D341Med (cell line): Measurements from ENCODE around the gene HRH4.

Experiments
- DNase-seq: peaks from one replicate; pipeline ENCODE4 v3.0.0; 2012; ENCODE audit warnings: low spot score

HRH4 gene

GRCh38 chr18:24460388-24460787, at the start of gene HRH4:
Gene HRH4, plus strand, starts transcription at chr18:24460637. Its CDS starts 92 bp downstream, at chr18:24460729.
- DNase-seq = no peak

DNA sequence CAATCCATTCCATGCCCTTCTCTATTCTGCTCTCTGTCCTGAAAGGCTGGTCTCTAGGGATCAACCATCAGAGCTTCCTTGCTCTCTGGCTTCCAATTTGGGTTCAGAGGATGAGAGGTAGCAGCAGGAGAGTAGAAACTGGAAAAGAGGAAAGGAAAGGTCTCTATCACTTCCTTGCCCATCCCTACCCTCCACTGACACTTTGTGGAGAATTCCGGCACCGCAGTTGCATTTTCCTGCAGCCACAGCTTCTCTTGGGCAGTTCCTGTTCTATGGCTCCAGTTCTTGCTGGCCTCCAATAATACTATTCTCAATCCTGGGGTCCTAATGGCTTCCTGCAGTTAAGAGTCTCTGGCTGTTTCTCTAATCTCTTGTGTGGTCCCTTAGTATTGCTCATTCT, 47.3 kb upstream of the HRH4 start:
- peak; percentile 59 for DNase-seq

- no peak for DNase-seq
These were observed 46.0 kb upstream of the HRH4 start for GRCh38 chr18:24414349-24415003.

DNA sequence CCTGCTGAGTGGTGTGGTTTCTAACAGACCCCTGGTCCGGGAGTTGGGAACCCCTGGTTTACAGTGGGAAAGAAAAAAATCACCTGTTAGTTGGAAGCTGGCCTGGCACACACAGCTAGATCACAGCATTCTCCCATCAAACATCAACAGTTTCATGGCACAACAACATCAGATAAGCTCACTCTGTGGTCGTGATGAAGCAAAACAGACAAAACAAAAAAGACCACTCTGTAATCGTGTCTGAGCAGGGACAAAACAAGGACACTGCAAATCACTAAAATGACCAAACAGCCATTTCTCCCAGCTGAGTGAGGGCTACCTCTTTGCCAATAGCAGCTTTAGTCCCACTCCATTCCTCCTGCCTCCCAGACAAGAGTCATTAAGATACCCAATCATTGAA, 43.0 kb upstream of the HRH4 start:
- no peak for DNase-seq

DNA sequence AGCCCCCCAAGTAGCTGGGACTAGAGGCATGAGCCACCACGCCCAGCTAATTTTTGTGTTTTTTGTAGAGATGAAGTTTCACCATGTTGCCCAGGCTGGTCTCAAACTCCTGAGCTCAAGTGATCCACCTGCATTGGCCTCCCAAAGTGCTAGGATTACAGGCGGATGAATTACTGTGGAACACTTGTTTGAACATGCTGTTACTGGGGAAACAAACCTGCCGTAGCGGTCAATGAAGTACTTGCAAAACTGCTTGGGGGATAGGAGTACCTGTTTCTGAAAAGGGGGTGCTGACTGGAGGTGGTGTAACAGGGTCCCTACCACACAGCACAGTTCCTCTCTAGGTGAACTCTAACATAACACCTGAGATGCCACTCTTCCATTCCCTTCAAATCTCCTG, 39.9 kb upstream of the HRH4 start:
- no peak for DNase-seq

- no peak for DNase-seq
These were observed 38.6 kb upstream of the HRH4 start for GRCh38 chr18:24421831-24422230.

- no peak for DNase-seq
These were observed 34.4 kb upstream of the HRH4 start for GRCh38 chr18:24426073-24426397.

DNA sequence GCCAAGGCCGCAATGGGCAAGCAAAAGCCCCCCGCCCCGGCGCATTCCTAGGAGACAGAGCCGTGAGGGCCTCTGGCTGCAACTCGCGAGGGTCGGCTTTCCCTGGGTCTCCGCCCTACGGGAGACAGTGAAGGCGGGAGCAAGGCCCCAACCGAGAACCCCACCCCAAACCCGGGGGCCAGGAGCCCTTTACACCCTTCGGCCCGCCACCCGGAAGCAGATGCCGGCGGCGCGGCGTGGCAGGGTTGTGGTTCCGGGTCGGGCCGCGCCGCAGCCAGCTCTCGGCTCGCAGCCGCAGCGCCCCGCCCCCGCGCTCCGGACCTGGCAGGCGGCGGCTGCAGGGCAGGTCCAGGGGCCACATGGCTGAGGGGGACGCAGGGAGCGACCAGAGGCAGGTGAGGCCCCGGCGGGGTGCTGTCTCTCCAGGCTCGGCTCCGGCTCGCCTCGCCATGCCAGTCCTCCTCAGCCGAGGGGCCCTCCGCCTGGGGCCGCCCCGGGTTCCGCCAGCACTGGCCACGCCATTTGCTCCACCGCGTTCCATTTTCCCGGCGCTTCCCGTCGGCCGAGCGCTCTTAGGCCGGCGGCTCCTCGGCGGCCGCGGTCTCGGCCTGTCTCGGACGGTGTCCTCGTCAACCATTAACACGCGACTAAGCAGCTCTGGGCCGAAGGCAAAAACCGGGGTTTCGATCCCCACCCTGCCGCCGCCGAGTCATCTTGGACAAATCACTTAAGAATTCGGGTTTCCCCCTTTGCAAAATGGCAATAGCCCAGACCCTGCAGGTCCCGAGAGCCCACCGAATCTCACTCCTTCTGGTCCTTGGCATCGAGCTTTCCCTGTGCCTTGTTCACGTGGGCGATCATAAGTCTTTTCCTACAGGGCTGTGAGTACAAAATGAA, 33.8 kb upstream of the HRH4 start, which contains the start of gene IMPACT:
Gene IMPACT, plus strand, starts transcription at position 273 of the 897 bp plus-strand sequence. Its CDS starts 87 bp downstream, at position 360.
- DNase-seq = peak; percentile 100

- DNase-seq = peak; percentile 46
These were observed 33.0 kb upstream of the HRH4 start for GRCh38 chr18:24427484-24427883.

DNA sequence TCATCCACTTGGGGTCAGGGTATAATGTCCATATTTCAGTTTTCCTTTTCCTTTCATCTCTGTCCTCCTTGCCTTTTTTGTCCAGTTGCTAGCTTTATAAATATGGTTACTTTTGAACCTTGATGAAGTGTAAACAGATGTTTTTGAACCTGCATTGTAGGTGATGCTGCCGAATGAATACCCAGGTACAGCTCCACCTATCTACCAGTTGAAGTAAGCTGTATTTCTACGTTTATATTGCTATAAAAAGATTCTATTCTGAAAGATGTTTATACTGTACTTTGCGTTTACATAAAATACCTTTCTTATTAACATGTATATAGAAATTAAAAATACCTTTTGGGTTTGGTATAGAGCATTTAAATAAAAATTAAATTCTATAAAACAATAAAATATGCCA, 31.7 kb upstream of the HRH4 start:
- no peak for DNase-seq

GRCh38 chr18:24429188-24429587, 31.2 kb upstream of the HRH4 start:
- no peak for DNase-seq

- no peak for DNase-seq
These were observed 27.8 kb upstream of the HRH4 start for GRCh38 chr18:24432618-24433017.

DNA sequence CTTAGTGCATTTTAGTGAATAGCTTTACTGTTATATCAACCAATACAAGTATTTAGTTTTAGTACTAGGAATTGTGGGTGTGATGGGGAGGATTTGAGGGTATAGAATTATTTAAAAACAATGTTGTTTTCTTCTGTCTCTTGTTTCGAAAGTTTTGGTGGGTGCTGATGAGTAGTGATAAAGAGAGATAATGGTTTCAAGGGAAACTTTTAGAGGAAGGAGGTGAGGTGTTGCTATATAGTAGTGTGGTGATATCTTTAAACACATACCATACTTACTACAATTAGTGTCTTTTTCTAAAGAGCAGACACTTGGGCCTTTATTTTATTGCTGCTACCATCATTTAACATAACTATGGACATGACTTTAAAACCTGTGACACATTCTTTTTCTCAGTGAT, 23.5 kb upstream of the HRH4 start:
- DNase-seq = no peak

DNA sequence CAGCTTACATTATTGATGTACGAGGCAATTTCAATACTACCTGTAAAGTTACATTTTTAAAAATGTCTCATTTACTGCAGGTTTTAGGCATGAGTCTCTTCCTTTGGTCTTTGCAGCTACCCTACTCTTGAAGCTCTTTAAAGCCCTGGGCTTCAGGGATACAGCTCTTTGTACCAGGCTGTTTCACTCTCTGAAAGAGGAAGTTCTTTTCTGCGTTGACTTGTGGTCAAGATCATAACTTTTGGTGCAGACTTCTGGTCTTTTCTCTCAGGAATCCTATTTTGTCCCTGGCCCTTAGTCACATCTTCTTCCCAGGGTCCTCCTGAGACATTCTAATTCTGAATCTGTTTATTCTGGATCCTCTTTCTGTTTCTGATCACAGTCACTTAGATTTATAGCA, 16.6 kb upstream of the HRH4 start:
- no peak for DNase-seq

DNA sequence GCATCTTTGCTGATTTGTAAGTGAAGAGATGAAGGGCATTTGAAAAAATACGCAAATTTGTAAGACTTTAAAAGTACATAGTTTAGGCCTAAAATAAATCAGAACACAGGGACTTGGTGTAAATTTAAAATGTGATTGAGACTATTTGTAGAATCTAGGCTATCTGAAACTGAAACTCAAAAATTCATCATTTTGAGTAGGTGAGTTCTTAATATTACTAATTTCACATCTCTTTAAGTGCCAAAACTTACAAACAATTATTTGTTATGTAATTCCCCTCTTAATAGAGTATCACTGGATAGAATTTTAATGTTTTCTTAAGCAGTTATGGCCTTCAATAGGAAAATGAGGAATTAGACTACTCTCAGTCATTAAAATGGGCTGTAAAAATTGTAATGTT, 14.0 kb upstream of the HRH4 start:
- no peak for DNase-seq

GRCh38 chr18:24446953-24447538, 13.4 kb upstream of the HRH4 start:
- DNase-seq = no peak

DNA sequence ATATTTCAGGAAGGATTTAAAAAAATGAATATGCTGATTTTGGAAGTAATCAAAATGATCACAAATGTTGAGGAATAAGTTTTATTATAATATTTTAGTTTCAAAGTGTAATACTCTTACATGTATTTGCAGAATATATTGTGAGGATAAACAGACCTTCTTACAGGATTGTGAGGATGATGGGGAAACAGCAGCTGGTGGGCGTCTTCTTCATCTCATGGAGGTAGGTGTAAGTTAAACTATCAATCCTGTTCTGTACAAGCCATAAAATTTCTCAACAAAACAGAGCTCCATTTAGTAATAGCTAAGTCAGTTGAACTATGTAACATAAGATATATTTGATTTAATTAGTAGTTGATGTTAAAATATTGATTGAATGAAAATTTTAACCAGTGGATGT, 12.5 kb upstream of the HRH4 start:
- DNase-seq = no peak

GRCh38 chr18:24456549-24456948, 3.9 kb upstream of the HRH4 start:
- no peak for DNase-seq

DNA sequence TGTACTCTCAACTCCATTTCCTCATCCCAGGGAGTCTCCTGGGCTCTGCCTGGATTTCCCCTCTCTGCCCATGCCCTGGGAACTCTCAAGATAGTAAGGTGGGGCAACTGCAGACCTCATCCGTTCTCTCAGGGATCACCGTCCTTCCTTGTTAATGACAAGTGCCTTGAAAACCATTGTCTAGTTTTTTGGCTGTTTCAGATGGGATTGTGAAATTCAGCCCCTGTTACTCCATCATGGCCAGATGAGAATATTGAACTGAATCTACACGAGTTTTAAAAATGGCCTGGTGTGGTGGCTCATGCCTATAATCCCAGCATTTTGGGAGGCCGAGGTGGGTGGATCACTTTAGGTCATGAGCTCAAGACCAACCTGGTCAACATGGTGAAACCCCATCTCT, 665 bp upstream of the HRH4 start:
- no peak for DNase-seq

DNA sequence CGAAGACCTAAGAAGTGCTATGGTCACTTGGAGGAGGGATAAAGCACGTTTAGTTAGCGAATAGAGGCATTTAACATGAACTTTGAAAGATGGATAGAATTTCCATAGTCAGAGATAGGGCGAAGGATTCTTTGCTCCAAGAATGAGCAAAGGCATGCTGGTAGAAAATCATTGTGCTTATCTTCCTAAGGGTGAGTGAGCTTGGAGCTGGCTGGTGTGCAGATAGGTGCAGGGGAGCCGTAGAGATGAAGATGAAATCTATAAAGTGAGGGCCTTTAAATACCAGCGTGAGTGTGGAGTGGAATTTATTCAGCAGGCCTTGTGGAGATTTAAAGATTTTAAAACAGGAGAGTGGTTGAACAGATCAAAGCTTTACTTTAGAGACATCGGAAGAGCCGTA, 1.6 kb downstream of the HRH4 start:
- DNase-seq = no peak

DNA sequence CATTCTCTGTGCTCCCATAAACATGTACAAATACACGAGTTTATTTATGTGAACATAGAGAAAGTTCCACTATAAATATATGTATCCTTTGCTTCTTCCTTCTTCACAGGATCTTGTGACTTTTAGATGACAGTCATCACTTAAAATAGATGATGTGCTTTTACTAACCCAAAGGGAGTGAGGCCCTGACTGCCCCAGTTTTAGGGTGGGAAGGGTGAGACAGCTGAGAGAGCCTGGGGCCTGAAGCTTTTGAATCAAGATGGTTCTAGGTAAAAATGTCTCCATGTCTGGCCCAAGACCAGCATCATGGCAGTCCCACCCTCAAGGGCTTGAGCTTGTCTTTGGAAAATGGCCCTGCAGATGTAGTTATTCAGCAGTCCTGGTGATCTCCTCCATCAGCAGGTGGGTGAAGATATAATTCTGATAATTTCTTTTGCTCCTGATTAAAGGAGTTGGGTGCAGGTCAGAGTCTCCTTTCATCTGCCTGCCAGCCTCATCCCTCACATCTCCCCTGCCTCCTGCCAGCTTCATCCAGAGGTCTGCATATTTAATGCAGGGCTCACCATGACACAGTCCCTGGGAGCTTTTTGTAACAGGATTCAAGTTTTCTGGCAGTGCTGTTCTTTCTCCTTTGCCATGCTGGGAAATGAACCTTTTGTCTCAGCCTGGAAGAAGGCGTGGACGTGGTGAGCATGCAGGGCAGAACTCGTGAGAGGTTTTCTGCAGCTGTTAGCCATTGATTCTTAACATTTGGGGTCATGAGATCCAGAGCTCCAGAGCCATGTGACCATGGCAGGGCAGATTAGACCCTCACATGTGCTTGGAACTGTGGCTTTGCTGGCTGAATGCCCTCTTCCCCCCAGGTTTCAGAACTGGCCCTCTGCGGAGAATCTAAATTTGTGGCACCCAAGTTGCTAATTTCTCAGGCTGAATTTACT, 2.7 kb downstream of the HRH4 start:
- DNase-seq = no peak

DNA sequence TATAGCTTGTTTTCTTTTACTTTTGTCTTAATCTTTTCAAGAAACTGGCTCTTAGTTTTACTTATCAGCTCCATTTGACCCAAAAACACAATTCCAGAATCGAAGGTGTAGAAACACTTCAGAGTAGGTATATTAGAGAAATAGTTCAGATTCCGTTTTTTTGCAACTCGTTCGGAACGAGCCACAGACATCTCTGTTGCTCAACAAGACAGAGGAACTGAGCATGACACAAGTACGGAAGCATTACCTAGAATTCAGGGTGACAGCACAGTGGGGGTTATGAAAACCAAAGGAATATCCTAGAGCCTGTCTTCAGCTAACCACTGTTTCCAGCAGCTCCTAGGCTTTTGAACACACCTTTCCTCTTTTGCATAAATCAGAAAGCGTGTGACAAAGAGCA, 5.0 kb downstream of the HRH4 start:
- no peak for DNase-seq
